ENCODE measurements around the gene L3MBTL4. TPM values are rescaled to one million over a fixed set of nuclear protein-coding genes. Genes with fewer than 3 reads are reported as not detected.

L3MBTL4 gene
- total RNA-seq, 2 experiments from 2014 or later: 0.05 TPM; not detected in 1

DNA sequence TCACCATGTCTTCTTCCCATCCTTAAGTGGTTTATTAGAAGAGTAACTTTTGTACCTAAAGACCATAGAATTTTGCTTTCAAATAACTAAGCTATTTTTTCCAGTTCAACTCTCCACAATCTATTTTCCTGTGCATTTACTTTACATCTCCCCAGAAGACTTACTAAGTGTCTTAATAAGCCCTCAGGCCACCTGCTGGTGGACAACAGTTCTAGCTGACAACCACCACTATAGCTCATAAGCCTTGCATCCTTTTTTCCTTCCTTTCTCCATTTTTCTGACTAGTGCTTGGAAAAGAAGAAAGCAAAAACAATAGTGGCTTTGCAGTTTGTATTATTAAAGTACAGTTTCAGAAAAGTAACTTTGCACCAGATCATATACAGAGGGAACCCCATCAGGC, 369.9 kb downstream of the L3MBTL4 start:
- DNase-seq (no peak), ATAC-seq (no peak)
- no peaks in the 10 kb centered on the region for H3K27me3 Mint-ChIP-seq
- H3K4me3 Mint-ChIP-seq: no peak overlapping the region
- H3K9me3 Mint-ChIP-seq (ENCODE audit: low read depth): peaks cover 18% of the 10 kb centered on the region
- H3K4me1 Mint-ChIP-seq: no peaks in the 10 kb centered on the region
- no peaks in the 10 kb centered on the region for H3K36me3 Mint-ChIP-seq
- no peak overlapping the region for H3K27ac Mint-ChIP-seq
- CTCF ChIA-PET: no interaction called here

DNA sequence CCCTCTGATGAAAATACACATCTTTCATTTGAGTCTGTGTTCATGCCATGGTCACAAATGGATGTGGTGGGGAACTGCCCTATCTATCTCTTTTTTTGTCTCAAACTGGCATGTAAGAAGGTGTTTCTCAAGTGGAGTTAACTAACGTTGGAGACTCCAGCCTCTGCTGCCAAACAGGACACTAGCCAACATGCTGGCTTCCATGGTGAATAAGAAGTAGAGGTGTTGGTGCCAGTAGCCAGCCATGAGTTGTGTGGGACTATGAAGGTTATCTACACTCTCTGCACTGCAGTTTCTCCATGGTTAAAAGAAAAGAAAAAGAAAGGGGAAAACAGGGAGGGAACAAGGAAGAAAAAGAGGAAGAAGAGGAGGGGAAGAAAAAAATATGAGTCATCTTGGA, 370.4 kb downstream of the L3MBTL4 start:
- DNase-seq: no peak
- Mint-ChIP-seq H3K4me3 (no peak overlapping the region), H3K4me1 (no peaks in the 10 kb centered on the region), H3K27me3 (no peaks in the 10 kb centered on the region), H3K36me3 (no peaks in the 10 kb centered on the region), H3K27ac (no peak overlapping the region), H3K9me3 (ENCODE audit: low read depth) (peaks cover 16% of the 10 kb centered on the region)
- CTCF ChIA-PET: interaction anchor here (1.0 kb wide), 1 partner anchor 181 kb away, joined by 4 read pairs; no protein-coding TSS in a partner anchor
- ATAC-seq: no peak

DNA sequence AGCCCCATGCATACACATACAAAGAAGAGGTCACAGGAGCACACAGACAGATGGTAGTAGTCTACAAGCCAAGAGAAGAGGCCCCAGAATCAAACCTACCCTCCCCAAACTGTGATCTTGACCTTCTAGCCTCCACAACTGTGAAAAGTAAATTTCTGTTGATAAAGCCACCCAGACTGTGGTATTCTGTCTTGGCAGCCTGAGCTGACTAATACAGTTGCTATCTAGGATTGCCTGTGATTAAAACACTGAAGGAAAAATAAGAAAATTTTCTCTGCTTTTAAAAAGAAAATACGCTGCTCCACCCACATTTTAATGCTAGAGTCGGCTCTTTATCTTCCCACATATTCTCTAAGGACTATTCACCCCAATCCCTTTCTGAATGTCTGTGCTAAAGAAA, 375.7 kb downstream of the L3MBTL4 start:
- no peak overlapping the region for H3K27ac Mint-ChIP-seq
- no peaks in the 10 kb centered on the region for H3K4me1 Mint-ChIP-seq
- H3K36me3 Mint-ChIP-seq: no peaks in the 10 kb centered on the region
- CTCF ChIA-PET: no interaction called here
- no peak for DNase-seq
- ATAC-seq: no peak
- peaks cover 20% of the 10 kb centered on the region for H3K9me3 Mint-ChIP-seq (ENCODE audit: low read depth)
- H3K4me3 Mint-ChIP-seq: no peak overlapping the region
- H3K27me3 Mint-ChIP-seq: no peaks in the 10 kb centered on the region

DNA sequence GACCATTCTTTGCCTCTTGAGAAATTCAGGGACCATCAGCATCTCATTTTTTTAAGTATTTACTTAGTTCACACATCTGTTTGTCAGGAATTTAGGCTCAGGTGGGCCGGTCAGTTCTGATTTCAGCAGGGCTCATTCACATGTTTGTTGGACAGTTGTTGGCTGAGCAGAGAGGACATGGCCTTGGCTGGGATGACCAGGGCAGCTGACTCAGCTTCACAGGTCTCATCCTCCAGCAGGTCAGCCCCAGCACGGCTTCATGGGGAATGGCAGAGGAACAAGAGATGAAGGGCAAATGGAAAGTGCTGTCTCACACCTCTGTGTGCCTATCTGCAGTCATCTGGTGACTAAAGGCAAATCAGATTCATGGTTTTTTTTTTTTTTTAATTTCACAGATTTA, 383.3 kb downstream of the L3MBTL4 start:
- DNase-seq (no peak), ATAC-seq (no peak)
- no peaks in the 10 kb centered on the region for H3K27me3 Mint-ChIP-seq
- CTCF ChIA-PET: interaction anchor here (0.6 kb wide), 1 partner anchor 891 kb away, joined by 4 read pairs; no protein-coding TSS in a partner anchor
- no peak overlapping the region for H3K4me3 Mint-ChIP-seq
- H3K9me3 Mint-ChIP-seq (ENCODE audit: low read depth): peaks cover 2% of the 10 kb centered on the region
- no peaks in the 10 kb centered on the region for H3K36me3 Mint-ChIP-seq
- H3K27ac Mint-ChIP-seq: no peak overlapping the region
- no peaks in the 10 kb centered on the region for H3K4me1 Mint-ChIP-seq

DNA sequence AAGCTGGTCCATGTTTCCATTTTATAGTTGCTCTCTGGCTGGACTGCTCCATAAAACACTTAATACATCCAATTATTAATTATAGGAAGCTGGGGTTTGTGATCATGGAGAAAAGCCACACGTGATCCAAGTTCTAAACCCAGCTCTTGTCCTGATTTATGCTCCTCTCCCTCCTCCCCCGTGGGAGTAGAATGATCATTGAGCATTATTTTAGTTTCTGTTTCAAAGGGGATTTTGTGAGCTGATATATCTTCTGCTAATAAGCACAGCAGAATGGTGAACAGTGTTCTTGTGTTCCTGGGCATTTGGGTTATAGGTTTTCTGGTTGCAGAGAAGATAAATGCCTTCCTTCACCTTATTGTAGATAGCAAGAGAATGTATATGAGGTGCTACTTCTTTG, 383.7 kb downstream of the L3MBTL4 start:
- DNase-seq: no peak
- CTCF ChIA-PET: interaction anchor here (0.6 kb wide), 1 partner anchor 891 kb away, joined by 4 read pairs; no protein-coding TSS in a partner anchor
- peaks cover 2% of the 10 kb centered on the region for H3K9me3 Mint-ChIP-seq (ENCODE audit: low read depth)
- H3K27ac Mint-ChIP-seq: no peak overlapping the region
- H3K4me3 Mint-ChIP-seq: no peak overlapping the region
- no peaks in the 10 kb centered on the region for H3K4me1 Mint-ChIP-seq
- no peak for ATAC-seq
- no peaks in the 10 kb centered on the region for H3K36me3 Mint-ChIP-seq
- no peaks in the 10 kb centered on the region for H3K27me3 Mint-ChIP-seq

DNA sequence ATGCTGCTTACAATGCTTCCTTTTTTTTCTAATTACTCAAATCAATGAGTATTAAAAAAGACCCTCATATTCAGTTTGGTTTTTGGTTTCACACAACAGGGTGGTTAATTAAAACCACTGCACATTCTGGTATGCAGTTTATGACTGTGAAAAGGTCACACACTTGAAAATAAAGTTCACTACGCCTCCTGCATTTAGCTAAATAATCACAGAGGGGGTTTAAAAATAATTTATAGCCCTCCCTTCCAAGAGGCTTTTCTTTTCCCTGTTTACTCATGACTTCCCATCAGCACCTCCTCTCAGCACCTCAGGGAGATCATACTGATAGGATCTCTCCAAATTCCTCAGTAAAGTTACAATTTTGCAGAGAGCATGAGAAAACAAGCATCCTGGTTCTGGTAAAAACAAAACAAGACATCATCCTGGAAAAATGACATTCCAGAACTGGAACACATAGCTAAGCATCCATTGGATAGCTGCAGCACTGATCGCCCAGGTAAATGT, 389.9 kb downstream of the L3MBTL4 start:
- Mint-ChIP-seq H3K9me3 (ENCODE audit: low read depth) (peaks cover 2% of the 10 kb centered on the region), H3K4me3 (no peak overlapping the region), H3K4me1 (no peaks in the 10 kb centered on the region), H3K36me3 (no peaks in the 10 kb centered on the region), H3K27ac (no peak overlapping the region), H3K27me3 (no peaks in the 10 kb centered on the region)
- DNase-seq (no peak), ATAC-seq (no peak)
- CTCF ChIA-PET: no interaction called here

DNA sequence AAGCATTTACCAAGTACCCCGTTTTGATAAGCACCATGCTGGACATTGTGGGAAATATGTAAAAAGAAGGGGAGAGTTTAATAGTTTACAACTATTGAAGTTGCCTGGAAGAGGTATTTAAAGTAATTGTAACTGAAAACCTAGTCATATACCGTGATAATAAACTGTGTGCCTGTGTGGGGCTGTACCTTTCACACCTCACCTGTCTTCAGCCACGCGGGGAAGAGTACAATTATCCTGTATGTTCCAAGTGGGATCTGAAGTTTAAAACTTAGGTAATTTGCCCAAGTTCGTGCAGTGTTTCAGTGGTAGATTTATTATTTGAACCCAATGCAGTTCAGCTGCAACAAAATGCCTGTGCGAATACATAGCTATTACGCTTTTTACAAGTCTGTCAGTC, 391.2 kb downstream of the L3MBTL4 start:
- Mint-ChIP-seq H3K9me3 (ENCODE audit: low read depth) (peaks cover 2% of the 10 kb centered on the region), H3K27me3 (no peaks in the 10 kb centered on the region), H3K4me1 (no peaks in the 10 kb centered on the region), H3K4me3 (no peak overlapping the region), H3K27ac (no peak overlapping the region), H3K36me3 (no peaks in the 10 kb centered on the region)
- CTCF ChIA-PET: no interaction called here
- DNase-seq (no peak), ATAC-seq (no peak)

DNA sequence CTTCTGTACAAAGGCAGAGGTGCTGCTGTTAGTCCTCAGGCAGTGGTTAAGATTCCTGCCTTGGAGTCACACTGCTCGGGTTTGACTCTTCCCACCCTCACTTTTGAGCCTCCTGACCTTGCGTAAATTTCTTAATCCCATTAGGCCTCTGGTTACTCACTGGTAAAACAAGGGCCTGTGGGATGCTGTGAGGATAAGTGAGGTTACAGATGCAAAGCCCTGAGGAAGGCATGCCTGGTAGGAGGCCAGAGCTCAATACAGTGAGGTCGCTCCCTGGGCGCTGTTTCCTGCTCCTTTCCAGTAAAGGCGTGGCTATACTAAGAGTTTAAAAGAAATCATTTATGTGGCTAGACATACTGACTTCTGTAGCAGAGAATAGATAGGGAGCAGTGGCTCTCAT, 391.9 kb downstream of the L3MBTL4 start:
- H3K9me3 Mint-ChIP-seq (ENCODE audit: low read depth): peaks cover 2% of the 10 kb centered on the region
- CTCF ChIA-PET: no interaction called here

DNA sequence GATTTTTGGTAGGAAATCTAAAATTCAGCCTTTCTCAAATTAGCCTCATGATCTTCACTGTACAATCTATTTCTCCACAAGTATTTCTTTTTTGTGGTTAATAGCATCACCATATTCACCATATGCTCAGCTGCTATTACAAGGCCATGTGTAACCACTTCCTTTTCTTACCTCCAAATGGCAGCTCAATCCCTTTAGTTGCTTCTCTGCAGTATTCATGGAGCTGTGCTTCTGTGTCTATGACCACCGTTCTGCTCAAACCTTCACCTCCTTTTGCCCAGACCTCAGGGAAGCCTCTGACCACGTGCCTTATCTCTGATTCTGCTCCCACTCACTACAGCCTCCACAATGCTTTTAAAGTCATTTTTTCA, 392.7 kb downstream of the L3MBTL4 start:
- no peaks in the 10 kb centered on the region for H3K27me3 Mint-ChIP-seq
- no peak overlapping the region for H3K27ac Mint-ChIP-seq
- H3K4me1 Mint-ChIP-seq: no peaks in the 10 kb centered on the region

More for the DNA sequence above, 391.9 kb downstream of the L3MBTL4 start:
- ATAC-seq (no peak), DNase-seq (no peak)
- Mint-ChIP-seq H3K27ac (no peak overlapping the region), H3K36me3 (no peaks in the 10 kb centered on the region), H3K27me3 (no peaks in the 10 kb centered on the region), H3K4me1 (no peaks in the 10 kb centered on the region), H3K4me3 (no peak overlapping the region)

DNA sequence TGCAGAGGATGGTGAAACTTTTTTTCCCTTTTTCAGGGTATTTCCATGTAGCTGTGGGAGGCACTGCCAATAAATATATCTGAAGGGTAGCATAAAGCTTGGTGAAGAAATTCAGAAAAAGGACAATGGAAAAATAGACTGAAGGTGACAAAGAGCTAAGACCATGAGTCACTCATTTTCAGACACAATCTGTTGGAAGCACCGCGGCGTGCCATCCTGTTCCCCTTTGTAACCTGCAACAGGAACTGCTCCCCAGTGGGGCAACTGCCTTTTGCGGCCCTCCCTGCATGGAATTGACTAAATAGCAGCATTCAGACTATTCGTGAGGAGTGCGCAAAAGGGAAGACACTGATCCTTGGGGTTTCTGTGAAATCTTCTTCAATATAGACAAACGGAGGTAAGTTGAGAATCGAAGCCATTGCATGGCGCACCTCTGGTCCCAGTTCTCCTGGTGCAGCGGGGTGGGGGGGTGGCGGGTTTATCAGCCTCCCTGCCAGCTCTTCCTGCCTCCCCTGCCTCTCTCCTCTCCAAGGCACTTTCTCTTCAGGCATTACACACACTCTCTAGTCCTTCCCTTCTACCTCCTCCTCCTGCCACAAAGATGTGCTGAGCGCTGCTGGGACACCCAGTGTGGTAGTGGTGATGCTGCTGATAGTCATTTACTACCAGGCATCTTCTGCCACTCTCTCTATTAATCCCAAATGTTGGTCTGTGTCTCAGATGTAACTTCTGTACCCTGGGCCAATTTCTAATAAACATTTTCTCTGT, 393.2 kb downstream of the L3MBTL4 start:
- H3K9me3 Mint-ChIP-seq (ENCODE audit: low read depth): peaks cover 2% of the 10 kb centered on the region

More for the DNA sequence above, 392.7 kb downstream of the L3MBTL4 start:
- ATAC-seq (no peak), DNase-seq (no peak)
- Mint-ChIP-seq H3K9me3 (ENCODE audit: low read depth) (peaks cover 2% of the 10 kb centered on the region), H3K4me3 (no peak overlapping the region), H3K36me3 (no peaks in the 10 kb centered on the region)
- CTCF ChIA-PET: no interaction called here

DNA sequence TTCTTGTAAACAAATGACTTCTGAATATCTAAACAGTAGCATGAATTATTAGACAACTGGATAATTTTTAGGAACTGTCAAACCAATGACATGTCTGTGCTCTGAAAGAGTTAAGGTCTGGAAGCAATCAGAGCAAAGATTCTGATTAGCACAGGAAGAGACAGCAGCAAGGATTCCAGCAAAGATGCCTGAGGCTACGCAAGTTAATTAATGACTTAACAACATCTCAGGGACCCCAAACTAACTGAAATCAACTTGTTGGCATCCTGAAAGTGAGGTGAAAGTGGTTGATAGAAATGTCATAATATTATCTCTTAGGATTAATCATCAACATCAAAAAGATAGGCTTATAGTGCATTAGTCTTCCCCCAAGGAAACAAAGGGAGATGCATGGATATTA, 396.0 kb downstream of the L3MBTL4 start:
- Mint-ChIP-seq H3K4me1 (no peaks in the 10 kb centered on the region), H3K27ac (no peak overlapping the region), H3K9me3 (ENCODE audit: low read depth) (peaks cover 2% of the 10 kb centered on the region), H3K4me3 (no peak overlapping the region), H3K27me3 (no peaks in the 10 kb centered on the region), H3K36me3 (no peaks in the 10 kb centered on the region)
- no peak for DNase-seq
- CTCF ChIA-PET: no interaction called here
- ATAC-seq: no peak

More for the DNA sequence above, 393.2 kb downstream of the L3MBTL4 start:
- Mint-ChIP-seq H3K27ac (no peak overlapping the region), H3K27me3 (no peaks in the 10 kb centered on the region), H3K36me3 (no peaks in the 10 kb centered on the region), H3K4me1 (no peaks in the 10 kb centered on the region), H3K4me3 (no peak overlapping the region)
- no peak for ATAC-seq
- CTCF ChIA-PET: no interaction called here
- no peak for DNase-seq

DNA sequence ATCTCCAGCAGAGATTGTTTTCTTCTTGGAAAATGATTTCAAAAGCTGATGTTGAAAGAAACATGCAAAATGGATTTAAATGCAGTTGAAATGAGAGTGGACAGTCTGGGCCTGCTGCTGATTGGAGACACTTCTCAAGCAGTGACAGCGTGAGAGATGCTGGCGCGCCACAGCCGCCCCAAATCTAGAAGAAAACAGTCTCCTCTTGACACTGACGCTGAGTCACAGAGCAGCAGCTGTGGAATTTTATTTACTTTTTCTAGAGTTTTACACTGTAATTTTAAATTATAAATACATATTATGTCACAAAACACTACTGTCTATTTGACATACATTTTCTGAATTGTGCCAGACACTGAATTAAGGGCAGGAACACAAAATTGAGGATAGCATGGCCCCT, 397.5 kb downstream of the L3MBTL4 start:
- DNase-seq (no peak), ATAC-seq (no peak)
- Mint-ChIP-seq H3K27me3 (no peaks in the 10 kb centered on the region), H3K4me1 (no peaks in the 10 kb centered on the region), H3K36me3 (no peaks in the 10 kb centered on the region), H3K27ac (no peak overlapping the region), H3K9me3 (ENCODE audit: low read depth) (no peaks in the 10 kb centered on the region), H3K4me3 (no peak overlapping the region)
- CTCF ChIA-PET: no interaction called here

DNA sequence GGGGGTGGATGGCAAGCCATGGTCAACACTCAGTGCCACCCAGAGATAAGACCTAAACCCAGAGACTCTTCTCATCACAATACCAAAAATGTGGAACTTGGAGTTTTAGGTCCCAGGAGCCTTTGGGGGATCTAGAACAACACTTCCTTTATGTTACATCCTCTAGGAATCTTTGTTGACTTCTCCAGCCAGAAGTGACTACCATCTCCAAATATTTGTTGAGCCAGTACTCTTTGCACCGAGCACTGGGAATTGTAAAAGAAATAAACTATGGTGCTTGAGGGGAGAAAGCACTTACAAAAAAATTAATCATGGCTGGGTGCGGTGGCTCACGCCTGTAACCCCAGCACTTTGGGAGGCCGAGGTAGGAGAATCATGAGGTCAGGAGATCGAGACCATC, 399.3 kb downstream of the L3MBTL4 start:
- no peaks in the 10 kb centered on the region for H3K27me3 Mint-ChIP-seq
- no peaks in the 10 kb centered on the region for H3K9me3 Mint-ChIP-seq (ENCODE audit: low read depth)
- no peak overlapping the region for H3K27ac Mint-ChIP-seq
- CTCF ChIA-PET: no interaction called here
- H3K36me3 Mint-ChIP-seq: no peaks in the 10 kb centered on the region
- H3K4me3 Mint-ChIP-seq: no peak overlapping the region
- no peak for DNase-seq
- no peaks in the 10 kb centered on the region for H3K4me1 Mint-ChIP-seq
- ATAC-seq: no peak

DNA sequence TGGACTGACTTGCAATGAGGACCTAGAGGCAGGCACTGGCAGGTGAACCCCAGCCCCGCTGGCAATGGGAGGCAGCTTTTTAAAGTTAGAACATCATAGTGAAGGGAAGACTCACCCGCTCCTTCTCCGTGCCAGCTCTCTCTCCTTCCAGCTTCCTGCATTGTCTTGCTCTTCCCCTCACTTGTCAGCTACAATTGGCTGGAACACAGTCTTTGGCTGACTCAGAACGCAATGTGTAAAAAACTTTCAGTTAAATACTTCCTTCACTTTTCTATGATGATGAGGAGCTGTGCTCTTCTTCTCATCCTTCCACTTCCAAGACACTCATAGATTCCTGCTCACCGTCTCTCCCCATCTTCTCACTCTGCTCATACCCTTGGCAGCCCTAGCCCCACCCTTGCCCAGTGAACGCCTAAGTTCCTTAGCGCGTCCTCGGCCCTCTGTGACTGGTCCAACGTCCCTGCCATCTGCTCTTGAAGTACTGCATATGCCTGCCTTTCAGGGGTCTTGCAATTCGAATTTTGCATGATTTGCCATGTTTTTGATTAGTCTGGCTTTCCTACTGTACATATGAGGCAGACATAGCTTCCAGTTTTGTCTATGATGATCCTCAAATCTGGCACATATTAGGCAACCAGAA, 401.4 kb downstream of the L3MBTL4 start:
- ATAC-seq: no peak
- H3K4me1 Mint-ChIP-seq: no peaks in the 10 kb centered on the region
- H3K4me3 Mint-ChIP-seq: no peak overlapping the region
- no peaks in the 10 kb centered on the region for H3K36me3 Mint-ChIP-seq
- CTCF ChIA-PET: no interaction called here
- DNase-seq: no peak
- H3K27me3 Mint-ChIP-seq: no peaks in the 10 kb centered on the region
- H3K27ac Mint-ChIP-seq: no peak overlapping the region
- H3K9me3 Mint-ChIP-seq (ENCODE audit: low read depth): no peaks in the 10 kb centered on the region

All from activated CD8-positive, alpha-beta memory T cell treated with anti-CD3 and anti-CD28 coated beads, Interleukin-2, amount 10 ng/mL, durations not matched to agents 7 days and 5 days (primary cell).